Measurements from ENCODE around the gene CNTFR. TPM values are rescaled to one million over a fixed set of nuclear protein-coding genes. Genes with fewer than 3 reads are reported as not detected.

Gene CNTFR
- total RNA-seq, 1 experiment from 2014 or later = 0.39 TPM

DNA sequence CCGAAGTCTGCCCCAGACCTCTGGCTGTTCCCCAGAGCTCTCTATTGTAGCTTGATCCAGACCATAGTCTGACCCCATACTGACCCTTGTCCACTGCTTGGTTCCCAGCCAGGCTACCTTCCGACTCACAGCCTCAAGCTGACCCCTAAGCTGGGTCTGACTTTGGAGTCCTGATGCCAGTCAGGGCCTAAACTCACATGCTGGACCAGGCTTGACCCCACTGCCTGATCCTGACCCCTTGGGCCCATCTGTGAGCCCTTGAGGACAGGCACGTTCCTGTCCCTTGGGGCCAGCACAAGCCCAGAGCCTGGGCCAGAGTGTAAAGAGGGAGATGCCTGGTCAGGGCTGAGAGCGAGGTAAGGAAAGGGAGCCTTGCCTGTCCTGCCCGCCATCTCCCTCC is 34.0 kb downstream of the CNTFR start:
- Mint-ChIP-seq H3K9me3 (ENCODE audit: unreplicated experiment) (no peaks in the 10 kb centered on the region), H3K27ac (ENCODE audit: unreplicated experiment) (no peak overlapping the region), H3K4me3 (ENCODE audit: unreplicated experiment) (no peak overlapping the region), H3K27me3 (ENCODE audit: insufficient read depth, unreplicated experiment) (no peaks in the 10 kb centered on the region), H3K36me3 (ENCODE audit: insufficient read depth, unreplicated experiment) (no peaks in the 10 kb centered on the region), H3K4me1 (ENCODE audit: low read depth, unreplicated experiment) (no peaks in the 10 kb centered on the region)
- H3K27me3 ChIP-seq (replicated peaks; ENCODE audit: control insufficient read depth, insufficient read depth, low read length) = no peaks in the 10 kb centered on the region; the same call in none of the 2 replicates
- no peak overlapping the region for H3K4me3 ChIP-seq (ENCODE audit: low read depth, low read length)
- TF ChIP-seq, protein P1, sequence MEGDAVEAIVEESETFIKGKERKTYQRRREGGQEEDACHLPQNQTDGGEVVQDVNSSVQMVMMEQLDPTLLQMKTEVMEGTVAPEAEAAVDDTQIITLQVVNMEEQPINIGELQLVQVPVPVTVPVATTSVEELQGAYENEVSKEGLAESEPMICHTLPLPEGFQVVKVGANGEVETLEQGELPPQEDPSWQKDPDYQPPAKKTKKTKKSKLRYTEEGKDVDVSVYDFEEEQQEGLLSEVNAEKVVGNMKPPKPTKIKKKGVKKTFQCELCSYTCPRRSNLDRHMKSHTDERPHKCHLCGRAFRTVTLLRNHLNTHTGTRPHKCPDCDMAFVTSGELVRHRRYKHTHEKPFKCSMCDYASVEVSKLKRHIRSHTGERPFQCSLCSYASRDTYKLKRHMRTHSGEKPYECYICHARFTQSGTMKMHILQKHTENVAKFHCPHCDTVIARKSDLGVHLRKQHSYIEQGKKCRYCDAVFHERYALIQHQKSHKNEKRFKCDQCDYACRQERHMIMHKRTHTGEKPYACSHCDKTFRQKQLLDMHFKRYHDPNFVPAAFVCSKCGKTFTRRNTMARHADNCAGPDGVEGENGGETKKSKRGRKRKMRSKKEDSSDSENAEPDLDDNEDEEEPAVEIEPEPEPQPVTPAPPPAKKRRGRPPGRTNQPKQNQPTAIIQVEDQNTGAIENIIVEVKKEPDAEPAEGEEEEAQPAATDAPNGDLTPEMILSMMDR (IDR thresholded peaks at IDR 0.05; ENCODE audit: insufficient read depth in 1 of 2, low read depth in 1 of 2, low read length in 1 of 2, severe bottlenecking in 1 of 2, unreplicated experiment in 1 of 2) = no peak
- H3K9me3 ChIP-seq = no peaks in the 10 kb centered on the region
- ChIA-PET POLR2A (interaction anchor here (0.5 kb wide), 1 partner anchor 1254 kb away, joined by 3 read pairs; no protein-coding TSS in a partner anchor), CTCF (no interaction called here)
- BruUV-seq (replicated peaks) = no TSS peak
- DNase-seq = no peak
- H3K4me1 ChIP-seq = no peaks in the 10 kb centered on the region
- intact Hi-C loops (cut with micrococcal nuclease; ENCODE audit: unreplicated experiment) = no loop called here
- no peaks in the 10 kb centered on the region for H3K36me3 ChIP-seq (ENCODE audit: control insufficient read depth, insufficient read depth, low read length)

- CTCF ChIA-PET = no interaction called here
Measured at GRCh38 chr9:34555002-34555348, 34.5 kb downstream of the CNTFR start.

GRCh38 chr9:34554211-34555001 is 35.1 kb downstream of the CNTFR start:
- no peaks in the 10 kb centered on the region for H3K9me3 Mint-ChIP-seq (ENCODE audit: unreplicated experiment)
- Histone ChIP-seq H3K4me3 (ENCODE audit: low read depth, low read length) (no peak overlapping the region), H3K36me3 (ENCODE audit: control insufficient read depth, insufficient read depth, low read length) (no peaks in the 10 kb centered on the region), H3K4me1 (no peaks in the 10 kb centered on the region), H3K27me3 (replicated peaks; ENCODE audit: control insufficient read depth, insufficient read depth, low read length) (no peaks in the 10 kb centered on the region; the same call in none of the 2 replicates), H3K9me3 (no peaks in the 10 kb centered on the region)
- ChIA-PET POLR2A (interaction anchor here (0.6 kb wide), 1 partner anchor 140 kb away, joined by 3 read pairs; no protein-coding TSS in a partner anchor), CTCF (no interaction called here)
- no peak overlapping the region for H3K4me3 Mint-ChIP-seq (ENCODE audit: unreplicated experiment)
- peak; percentile 12 to 14 for DNase-seq
- intact Hi-C loops (cut with micrococcal nuclease; ENCODE audit: unreplicated experiment) = no loop called here
- no peaks in the 10 kb centered on the region for H3K27me3 Mint-ChIP-seq (ENCODE audit: insufficient read depth, unreplicated experiment)
- H3K27ac Mint-ChIP-seq (ENCODE audit: unreplicated experiment) = no peak overlapping the region
- no peaks in the 10 kb centered on the region for H3K36me3 Mint-ChIP-seq (ENCODE audit: insufficient read depth, unreplicated experiment)
- no TSS peak for BruUV-seq (replicated peaks)
- TF ChIP-seq, protein P1 (IDR thresholded peaks at IDR 0.05; ENCODE audit: insufficient read depth in 1 of 2, low read depth in 1 of 2, low read length in 1 of 2, severe bottlenecking in 1 of 2, unreplicated experiment in 1 of 2) = no peak
- no peaks in the 10 kb centered on the region for H3K4me1 Mint-ChIP-seq (ENCODE audit: low read depth, unreplicated experiment)

More at GRCh38 chr9:34555002-34555348, 34.5 kb downstream of the CNTFR start:
- intact Hi-C loops (cut with micrococcal nuclease; ENCODE audit: unreplicated experiment) = no loop called here
- POLR2A ChIA-PET = interaction anchor here (0.5 to 0.6 kb wide), 2 partner anchors 141 to 1254 kb away, joined by 3 read pairs; no protein-coding TSS in a partner anchor
- Histone ChIP-seq H3K4me3 (ENCODE audit: low read depth, low read length) (no peak overlapping the region), H3K27me3 (replicated peaks; ENCODE audit: control insufficient read depth, insufficient read depth, low read length) (no peaks in the 10 kb centered on the region; the same call in none of the 2 replicates), H3K9me3 (no peaks in the 10 kb centered on the region), H3K36me3 (ENCODE audit: control insufficient read depth, insufficient read depth, low read length) (no peaks in the 10 kb centered on the region), H3K4me1 (no peaks in the 10 kb centered on the region)
- H3K4me3 Mint-ChIP-seq (ENCODE audit: unreplicated experiment) = no peak overlapping the region
- TF ChIP-seq, protein P1 (IDR thresholded peaks at IDR 0.05; ENCODE audit: insufficient read depth in 1 of 2, low read depth in 1 of 2, low read length in 1 of 2, severe bottlenecking in 1 of 2, unreplicated experiment in 1 of 2) = no peak
- no peaks in the 10 kb centered on the region for H3K36me3 Mint-ChIP-seq (ENCODE audit: insufficient read depth, unreplicated experiment)
- H3K4me1 Mint-ChIP-seq (ENCODE audit: low read depth, unreplicated experiment) = no peaks in the 10 kb centered on the region
- no TSS peak for BruUV-seq (replicated peaks)
- no peak for DNase-seq
- H3K27ac Mint-ChIP-seq (ENCODE audit: unreplicated experiment) = no peak overlapping the region
- H3K27me3 Mint-ChIP-seq (ENCODE audit: insufficient read depth, unreplicated experiment) = no peaks in the 10 kb centered on the region
- no peaks in the 10 kb centered on the region for H3K9me3 Mint-ChIP-seq (ENCODE audit: unreplicated experiment)

All from Caco-2 (cell line).